ENCODE results near the gene LILRB4.
"Not testable (repeated sequence)": the region's sequence is repeated elsewhere in the genome, so short reads cannot be mapped to it uniquely, and the experiment has no call there.

Gene LILRB4

GRCh38 chr19:54650108-54650655 is 12.6 kb upstream of the LILRB4 start:
- DNase-seq (ENCODE audit: low read depth, low spot score) = no peak

- peak; percentile 8 for DNase-seq (ENCODE audit: low read depth, low spot score)
These were observed 9.5 kb upstream of the LILRB4 start for GRCh38 chr19:54653181-54653809.

GRCh38 chr19:54654447-54655321 is 8.1 kb upstream of the LILRB4 start:
- DNase-seq (ENCODE audit: low read depth, low spot score) = no peak

- DNase-seq (ENCODE audit: low read depth, low spot score) = no peak
These were observed 3.5 kb upstream of the LILRB4 start for GRCh38 chr19:54659300-54659699.

GRCh38 chr19:54660306-54660705 is 2.5 kb upstream of the LILRB4 start:
- DNase-seq (ENCODE audit: low read depth, low spot score) = no peak

GRCh38 chr19:54660964-54661363 is 1.8 kb upstream of the LILRB4 start:
- no peak for DNase-seq (ENCODE audit: low read depth, low spot score)

- no peak for DNase-seq (ENCODE audit: low read depth, low spot score)
These were observed 821 bp upstream of the LILRB4 start for GRCh38 chr19:54661846-54662481.

- no peak for DNase-seq (ENCODE audit: low read depth, low spot score)
These were observed 2.7 kb downstream of the LILRB4 start for GRCh38 chr19:54665530-54665929.

DNA sequence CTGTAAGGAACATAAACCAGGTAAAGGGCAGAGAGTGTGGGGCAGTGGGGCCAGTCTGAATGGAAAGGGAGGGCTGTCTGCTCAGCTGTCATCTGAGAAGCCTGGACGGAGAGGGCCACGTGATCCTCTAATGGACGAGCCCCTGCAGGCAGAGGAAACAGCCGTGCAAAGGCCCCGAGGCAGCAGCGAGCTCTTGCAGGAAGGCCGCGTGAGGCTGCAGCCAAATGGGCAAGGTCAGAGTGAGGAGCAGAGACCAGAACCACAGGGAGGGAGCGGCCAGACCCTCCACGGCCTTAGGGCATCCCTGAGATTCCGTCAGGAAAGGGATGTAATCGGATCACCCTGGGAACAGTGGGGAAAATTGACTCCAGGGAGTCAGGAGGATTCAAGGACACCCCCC is 4.4 kb downstream of the LILRB4 start:
- no peak for DNase-seq (ENCODE audit: low read depth, low spot score)

GRCh38 chr19:54668353-54668752 is 5.6 kb downstream of the LILRB4 start:
- no peak for DNase-seq (ENCODE audit: low read depth, low spot score)

GRCh38 chr19:54670576-54671357 is 8.0 kb downstream of the LILRB4 start:
- no peak for DNase-seq (ENCODE audit: low read depth, low spot score)

DNA sequence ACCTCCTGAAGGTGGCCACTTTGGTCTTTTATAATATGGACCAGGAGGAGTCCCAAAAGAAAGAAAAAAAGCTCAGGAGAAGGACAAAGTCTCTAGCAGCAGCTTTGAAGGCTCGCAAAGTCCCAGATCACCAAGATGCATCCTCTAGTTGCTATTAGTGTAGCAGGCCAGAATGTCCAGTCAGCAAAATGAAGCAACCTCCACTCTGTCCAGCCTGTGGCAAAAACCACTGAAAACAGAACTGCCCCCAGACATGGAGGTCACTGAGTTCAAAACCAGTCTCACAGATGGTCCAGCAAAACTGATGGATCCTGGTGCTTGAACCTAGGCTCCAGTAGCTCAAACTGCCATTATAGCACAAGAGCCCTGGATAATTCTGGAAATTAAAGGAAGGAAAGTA is 10.4 kb downstream of the LILRB4 start:
- DNase-seq (ENCODE audit: low read depth, low spot score) = no peak

- DNase-seq (ENCODE audit: low read depth, low spot score) = peak; percentile 6
These were observed 11.3 kb downstream of the LILRB4 start for GRCh38 chr19:54674021-54674617.

DNA sequence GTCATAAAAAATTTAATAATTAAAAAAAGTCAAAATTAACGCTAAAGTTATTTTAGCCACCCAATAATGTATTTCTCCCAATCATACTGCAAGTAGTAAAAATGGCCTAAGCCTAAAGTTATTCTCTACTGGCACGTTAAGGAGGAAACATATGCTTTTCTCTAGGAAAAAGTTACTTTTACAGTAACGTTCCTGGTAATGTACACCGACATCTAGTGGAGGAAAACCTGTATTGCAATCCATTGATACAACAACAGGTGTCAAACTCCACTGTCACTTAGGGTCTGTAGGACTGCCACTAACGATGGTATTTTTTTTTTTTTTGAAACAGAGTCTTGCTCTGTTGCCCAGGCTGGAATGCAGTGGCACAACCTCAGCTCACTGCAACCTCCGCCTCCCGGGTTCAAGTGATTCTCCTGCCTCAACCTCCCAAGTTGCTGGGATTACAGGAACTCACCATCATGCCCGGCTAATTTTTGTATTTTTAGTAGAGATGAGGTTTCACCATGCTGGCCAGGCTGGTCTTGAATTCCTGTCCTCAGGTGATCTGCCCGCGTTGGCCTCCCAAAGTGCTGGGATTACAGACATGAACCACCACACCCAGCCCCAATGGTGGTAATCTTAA is 13.5 kb downstream of the LILRB4 start:
- peak; percentile 47 for DNase-seq (ENCODE audit: low read depth, low spot score)

GRCh38 chr19:54677217-54677616 is 14.4 kb downstream of the LILRB4 start:
- DNase-seq (ENCODE audit: low read depth, low spot score) = no peak

GRCh38 chr19:54681596-54681995 is 18.8 kb downstream of the LILRB4 start:
- not testable (repeated sequence) for DNase-seq (ENCODE audit: low read depth, low spot score)

GRCh38 chr19:54682306-54682856 is 19.6 kb downstream of the LILRB4 start:
- DNase-seq (ENCODE audit: low read depth, low spot score) = no peak

- peak; percentile 32 for DNase-seq (ENCODE audit: low read depth, low spot score)
These were observed 21.7 kb downstream of the LILRB4 start for GRCh38 chr19:54684527-54684926.

GRCh38 chr19:54691582-54692297 is 29.0 kb downstream of the LILRB4 start:
- DNase-seq (ENCODE audit: low read depth, low spot score) = no peak

DNA sequence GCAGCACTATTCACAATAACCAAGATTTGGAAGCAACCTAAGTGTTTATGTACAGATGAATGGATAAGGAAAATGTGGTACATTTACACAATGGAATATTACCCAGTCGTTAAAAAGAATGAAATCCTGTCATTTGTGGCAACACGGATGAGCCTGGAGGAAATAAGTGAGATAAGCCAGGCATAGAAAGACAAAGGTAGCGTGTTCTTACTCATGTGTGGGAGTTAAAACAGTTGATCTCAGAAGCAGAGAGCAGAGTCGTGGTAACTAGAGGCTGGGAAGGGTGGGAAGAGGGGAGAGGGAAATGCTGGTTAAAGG is 29.5 kb downstream of the LILRB4 start:
- DNase-seq (ENCODE audit: low read depth, low spot score) = no peak

All from astrocyte of the hippocampus (primary cell).